Fibroblast of skin of left biceps (primary cell): Measurements from ENCODE around the gene MSRB1.
A peak's percentile ranks its signal among the peaks of the same experiment; 100 is the strongest.
"Not testable (repeated sequence)": the region's sequence is repeated elsewhere in the genome, so short reads cannot be mapped to it uniquely, and the experiment has no call there.

Experiments
- DNase-seq, 2 experiments: peaks; one replicate each; pipeline ENCODE4 v3.0.0-alpha.2; 2013; ENCODE audit warnings: low read depth in 2 of 2

MSRB1 gene

GRCh38 chr16:1941162-1942046, 1.6 kb downstream of the MSRB1 start:
- DNase-seq: no peak

DNA sequence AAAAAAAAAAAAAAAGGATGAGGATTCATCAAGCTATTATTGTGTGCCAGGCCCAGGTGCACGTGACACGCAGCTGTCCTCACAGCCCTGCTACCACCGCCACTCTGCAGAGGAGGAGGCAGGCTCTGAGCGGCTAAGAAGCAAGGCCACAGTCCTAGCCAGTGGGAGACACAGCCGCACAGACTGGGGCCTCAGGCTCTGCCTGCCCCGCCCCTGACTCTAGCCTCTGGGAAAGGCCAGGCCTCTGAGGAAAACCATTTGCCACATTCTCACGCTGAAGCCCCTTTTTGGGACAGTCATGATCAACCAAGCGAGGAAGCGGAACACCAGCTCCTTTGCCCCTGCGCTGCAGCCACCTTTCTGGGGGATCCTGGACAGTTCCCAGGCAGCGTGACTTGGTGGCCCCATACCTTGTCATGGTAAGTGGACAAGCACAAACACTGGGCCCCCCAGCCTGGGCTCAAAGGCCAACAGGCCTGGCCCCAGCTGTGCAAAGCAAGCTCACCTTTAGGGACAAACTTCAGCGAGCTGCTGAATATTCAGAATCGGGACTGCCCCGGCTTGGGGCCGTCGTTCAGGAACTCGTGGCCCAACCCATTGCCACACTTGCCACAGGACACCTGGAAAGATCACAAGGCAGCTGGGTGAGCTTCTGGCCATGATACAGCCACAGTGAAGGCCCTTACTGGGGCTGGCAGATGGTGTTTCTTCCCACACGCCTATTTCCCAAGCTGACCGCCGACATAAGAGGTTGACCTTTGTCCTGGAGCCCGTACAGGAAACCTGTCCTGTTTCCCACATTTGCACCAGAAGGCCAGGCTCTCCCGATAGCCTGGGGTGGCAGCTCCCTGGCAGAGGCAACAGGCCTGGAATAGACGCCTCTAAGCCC, 2.5 kb downstream of the MSRB1 start:
- no peak for DNase-seq

DNA sequence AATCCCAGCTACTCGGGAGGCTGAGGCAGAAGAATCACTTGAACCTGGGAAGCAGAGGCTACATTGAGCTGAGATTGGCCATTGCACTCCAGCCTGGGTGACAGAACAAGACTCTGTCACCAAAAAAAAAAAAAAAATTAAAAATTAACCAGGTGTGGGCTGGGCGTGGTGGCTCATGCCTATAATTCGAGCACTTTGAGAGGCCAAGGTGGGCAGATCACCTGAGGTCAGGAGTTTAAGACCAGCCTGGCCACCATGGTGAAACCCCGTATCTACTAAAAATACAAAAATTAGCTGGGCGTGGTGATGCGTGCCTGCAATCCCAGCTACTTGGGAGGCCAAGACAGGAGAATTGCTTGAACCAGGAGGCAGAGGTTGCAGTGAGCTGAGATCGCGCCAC, 3.2 kb downstream of the MSRB1 start:
- not testable (repeated sequence) for DNase-seq

- DNase-seq: no peak
These were observed 4.1 kb downstream of the MSRB1 start for GRCh38 chr16:1938910-1939309.

GRCh38 chr16:1938316-1938715, 4.7 kb downstream of the MSRB1 start:
- no peak for DNase-seq

- DNase-seq: no peak
These were observed 6.0 kb downstream of the MSRB1 start for GRCh38 chr16:1936945-1937479.

- DNase-seq: no peak
These were observed 9.8 kb downstream of the MSRB1 start for GRCh38 chr16:1933097-1933661.

GRCh38 chr16:1932050-1933028, 10.7 kb downstream of the MSRB1 start:
- DNase-seq: no peak

DNA sequence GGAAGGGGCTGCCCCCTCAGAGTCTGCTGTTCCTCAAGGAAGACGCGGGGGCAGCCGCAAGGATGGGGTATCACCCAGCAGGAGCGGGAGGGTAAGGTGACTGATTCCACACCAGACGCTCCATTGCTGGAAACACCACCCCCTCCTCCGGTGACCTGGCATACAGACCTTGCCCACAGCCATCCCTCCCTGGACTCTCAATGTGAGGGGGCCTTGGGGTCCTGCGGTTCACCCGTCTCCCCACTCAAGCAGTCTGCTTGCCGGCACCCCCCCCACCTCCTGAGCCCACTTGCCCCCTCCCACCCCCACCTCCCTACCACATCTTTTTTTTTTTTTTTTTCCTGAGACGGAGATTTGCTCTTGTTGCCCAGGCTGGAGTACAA, 12.7 kb downstream of the MSRB1 start:
- DNase-seq: no peak

DNA sequence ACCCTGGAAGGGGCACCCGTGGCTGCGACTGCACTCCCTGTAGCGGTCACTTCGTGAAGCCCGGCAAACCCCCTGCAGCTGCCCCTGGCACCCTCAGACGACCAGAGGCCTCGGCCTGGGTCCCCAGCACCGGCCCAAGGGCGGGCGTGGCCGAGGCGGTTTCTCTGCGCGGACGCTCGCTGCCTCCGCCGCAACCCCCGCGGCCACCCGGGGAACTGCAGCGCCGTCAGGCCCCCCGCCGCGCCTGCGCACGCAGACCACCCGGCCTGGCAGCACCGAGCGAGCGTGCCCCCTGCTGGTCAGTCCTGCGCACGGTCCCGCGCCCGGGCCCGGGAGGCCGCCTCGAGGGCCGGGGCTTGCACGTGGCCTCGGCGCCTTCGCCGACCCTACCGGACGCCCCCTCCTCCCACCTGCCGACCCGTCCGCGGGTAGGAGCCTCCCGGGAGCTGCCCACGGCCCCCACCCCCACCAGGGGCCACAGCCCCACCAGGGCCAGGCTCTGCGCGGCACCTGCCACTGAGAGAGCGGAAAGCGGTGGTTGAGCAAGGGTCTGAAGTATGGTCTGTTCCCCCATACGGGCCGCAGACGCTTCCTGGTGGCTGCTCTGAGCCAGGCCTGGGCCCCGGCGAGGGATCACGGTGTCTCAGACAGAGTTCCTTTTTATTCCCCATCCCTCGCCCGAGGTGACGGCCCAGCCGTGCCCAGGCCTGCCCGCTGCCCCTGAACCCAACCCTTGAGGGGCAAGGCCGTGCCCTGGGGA, 13.2 kb downstream of the MSRB1 start:
- DNase-seq: peak; percentile 51 to 53

DNA sequence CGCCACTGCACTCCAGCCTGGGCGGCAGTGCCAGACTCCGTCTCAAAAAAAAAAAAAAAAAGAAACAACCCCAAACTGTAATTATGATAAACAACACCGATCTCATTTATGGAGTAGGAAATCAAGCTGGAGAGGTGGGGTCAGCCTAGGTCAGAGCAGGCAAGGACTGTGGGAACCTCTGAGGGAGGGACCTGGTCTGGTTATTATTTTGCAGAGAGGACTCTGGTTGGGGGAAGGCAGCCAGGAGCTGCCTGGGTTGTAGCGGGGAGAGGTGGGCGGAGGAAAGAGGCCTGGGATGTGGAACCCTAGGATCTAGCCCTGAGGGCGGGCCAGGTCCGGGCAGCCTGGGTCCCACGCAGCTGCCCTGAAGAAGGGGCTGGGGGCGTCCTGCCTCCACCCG, 13.9 kb downstream of the MSRB1 start:
- peak in 1 of 2 experiments; percentile 6 for DNase-seq

GRCh38 chr16:1926271-1926670, 16.7 kb downstream of the MSRB1 start:
- DNase-seq: no peak

- no peak for DNase-seq
These were observed 18.9 kb downstream of the MSRB1 start for GRCh38 chr16:1924095-1924494.

DNA sequence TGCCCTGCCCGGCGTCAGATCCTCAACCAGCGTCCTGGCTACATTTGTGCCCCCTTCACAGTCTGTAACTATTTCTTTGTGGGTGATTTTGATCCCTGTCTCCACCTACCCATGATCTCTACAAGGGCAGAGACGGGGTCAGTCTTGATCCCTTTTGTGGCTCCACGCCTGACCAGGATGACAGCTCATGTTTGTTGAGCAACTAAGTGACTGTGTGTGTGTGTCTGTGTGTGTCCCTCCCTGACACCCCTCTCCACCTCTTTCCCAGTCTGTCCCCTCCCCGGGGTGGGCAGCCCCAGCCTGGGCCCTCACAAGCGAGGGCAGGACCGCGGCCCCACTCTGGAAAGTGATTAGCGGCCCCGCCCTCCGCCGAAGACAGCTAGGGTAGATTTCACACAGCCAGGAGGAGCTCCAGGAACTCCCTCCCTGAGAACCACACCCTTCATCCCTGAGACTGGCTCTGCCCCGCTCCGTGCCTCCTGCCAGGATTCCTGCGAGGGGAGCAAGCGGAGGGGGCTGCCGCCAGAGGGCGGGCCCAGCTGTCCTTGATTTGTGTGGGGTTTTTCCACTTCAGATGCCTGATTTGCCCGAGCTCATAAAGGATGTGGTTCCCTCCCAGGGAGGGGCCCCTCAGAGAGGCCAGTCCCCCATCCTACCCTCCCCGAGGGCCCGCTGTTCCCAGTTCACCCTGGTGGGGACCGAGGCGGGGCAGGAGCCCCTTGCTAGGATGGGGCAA, 19.5 kb downstream of the MSRB1 start:
- DNase-seq: peak in 1 of 2 experiments; percentile 5

- DNase-seq: no peak
These were observed 20.6 kb downstream of the MSRB1 start for GRCh38 chr16:1922357-1922756.

- no peak for DNase-seq
These were observed 22.2 kb downstream of the MSRB1 start for GRCh38 chr16:1920727-1921171.

GRCh38 chr16:1920122-1920521, 22.9 kb downstream of the MSRB1 start:
- DNase-seq: not testable (repeated sequence)

GRCh38 chr16:1919327-1919998, 23.5 kb downstream of the MSRB1 start:
- DNase-seq: no peak
